ENCODE results near the gene TRIM37. TPM values are rescaled to one million over a fixed set of nuclear protein-coding genes. Genes with fewer than 3 reads are reported as not detected.

The TRIM37 gene
- total and polyA plus RNA-seq, 5 donors from 2014 or later, result 8.5 to 27.9 (median 11.4) TPM

- no peak for ATAC-seq (ENCODE audit: low read depth in 2 of 2)
- no peaks in the 10 kb centered on the region for H3K9me3 Mint-ChIP-seq
- H3K4me1 Mint-ChIP-seq, result peaks cover 11 to 29% (median 22%) of the 10 kb centered on the region in 4 donors
- Histone ChIP-seq H3K9me3 (ENCODE audit: control insufficient read depth in 2 of 2, low read length in 2 of 2) (no peaks in the 10 kb centered on the region), H3K36me3 (ENCODE audit: control insufficient read depth, insufficient read depth, low read length) (peaks cover 23% of the 10 kb centered on the region), H3K4me1 (ENCODE audit: control insufficient read depth, insufficient read depth, low read length, poor library complexity, severe bottlenecking) (peaks cover 8% of the 10 kb centered on the region), H3K27ac (ENCODE audit: insufficient read depth, low read length, poor library complexity, severe bottlenecking) (no peak overlapping the region), H3K27me3 (ENCODE audit: control insufficient read depth, insufficient read depth, low read length) (no peaks in the 10 kb centered on the region), H3K4me3 (ENCODE audit: low read depth, low read length) (no peak overlapping the region)
- DNase-seq, result no peak
- H3K27me3 Mint-ChIP-seq, result no peaks in the 10 kb centered on the region
- peaks cover 19% of the 10 kb centered on the region for H3K36me3 Mint-ChIP-seq
- no peak overlapping the region for H3K4me3 Mint-ChIP-seq
- no peak overlapping the region for H3K27ac Mint-ChIP-seq
Observed at GRCh38 chr17:58999500-58999899, 107.2 kb downstream of the TRIM37 start.

GRCh38 chr17:58998871-58999270 lies 107.8 kb downstream of the TRIM37 start:
- H3K27ac ChIP-seq (ENCODE audit: insufficient read depth, low read length, poor library complexity, severe bottlenecking), result no peak overlapping the region

GRCh38 chr17:58997756-58998553 lies 108.7 kb downstream of the TRIM37 start:
- DNase-seq (no peak), ATAC-seq (ENCODE audit: low read depth in 2 of 2) (no peak)
- Histone ChIP-seq H3K4me1 (ENCODE audit: control insufficient read depth, insufficient read depth, low read length, poor library complexity, severe bottlenecking) (peaks cover 5% of the 10 kb centered on the region), H3K4me3 (ENCODE audit: low read depth, low read length) (no peak overlapping the region), H3K27ac (ENCODE audit: insufficient read depth, low read length, poor library complexity, severe bottlenecking) (no peak overlapping the region), H3K36me3 (ENCODE audit: control insufficient read depth, insufficient read depth, low read length) (peaks cover 23% of the 10 kb centered on the region), H3K27me3 (ENCODE audit: control insufficient read depth, insufficient read depth, low read length) (no peaks in the 10 kb centered on the region), H3K9me3 (ENCODE audit: control insufficient read depth in 2 of 2, low read length in 2 of 2) (no peaks in the 10 kb centered on the region)
- H3K4me3 Mint-ChIP-seq, result no peak overlapping the region
- H3K9me3 Mint-ChIP-seq, result no peaks in the 10 kb centered on the region
- no peaks in the 10 kb centered on the region for H3K27me3 Mint-ChIP-seq
- H3K4me1 Mint-ChIP-seq, result peaks cover 6 to 19% (median 17%) of the 10 kb centered on the region in 4 donors
- peaks cover 19% of the 10 kb centered on the region for H3K36me3 Mint-ChIP-seq
- peak overlapping the region in 2 of 3 donors; percentile 11 to 62 for H3K27ac Mint-ChIP-seq

More at GRCh38 chr17:58998871-58999270, 107.8 kb downstream of the TRIM37 start:
- no peak overlapping the region for H3K4me3 ChIP-seq (ENCODE audit: low read depth, low read length)
- Mint-ChIP-seq H3K9me3 (no peaks in the 10 kb centered on the region), H3K4me1 (peaks cover 6 to 24% (median 19%) of the 10 kb centered on the region in 4 donors), H3K27ac (no peak overlapping the region), H3K27me3 (no peaks in the 10 kb centered on the region), H3K36me3 (peaks cover 19% of the 10 kb centered on the region), H3K4me3 (no peak overlapping the region)
- peaks cover 23% of the 10 kb centered on the region for H3K36me3 ChIP-seq (ENCODE audit: control insufficient read depth, insufficient read depth, low read length)
- H3K4me1 ChIP-seq (ENCODE audit: control insufficient read depth, insufficient read depth, low read length, poor library complexity, severe bottlenecking), result peaks cover 5% of the 10 kb centered on the region
- no peak for ATAC-seq (ENCODE audit: low read depth in 2 of 2)
- H3K9me3 ChIP-seq (ENCODE audit: control insufficient read depth in 2 of 2, low read length in 2 of 2), result no peaks in the 10 kb centered on the region
- H3K27me3 ChIP-seq (ENCODE audit: control insufficient read depth, insufficient read depth, low read length), result no peaks in the 10 kb centered on the region
- no peak for DNase-seq

- H3K36me3 Mint-ChIP-seq, result peaks cover 19% of the 10 kb centered on the region
- H3K9me3 Mint-ChIP-seq, result no peaks in the 10 kb centered on the region
- Histone ChIP-seq H3K4me3 (ENCODE audit: low read depth, low read length) (no peak overlapping the region), H3K4me1 (ENCODE audit: control insufficient read depth, insufficient read depth, low read length, poor library complexity, severe bottlenecking) (peaks cover 5% of the 10 kb centered on the region), H3K27me3 (ENCODE audit: control insufficient read depth, insufficient read depth, low read length) (no peaks in the 10 kb centered on the region), H3K27ac (ENCODE audit: insufficient read depth, low read length, poor library complexity, severe bottlenecking) (no peak overlapping the region), H3K36me3 (ENCODE audit: control insufficient read depth, insufficient read depth, low read length) (peaks cover 23% of the 10 kb centered on the region), H3K9me3 (ENCODE audit: control insufficient read depth in 2 of 2, low read length in 2 of 2) (no peaks in the 10 kb centered on the region)
- H3K27ac Mint-ChIP-seq, result no peak overlapping the region
- DNase-seq, result no peak
- peak overlapping the region in 1 of 4 donors; percentile 6 for H3K4me3 Mint-ChIP-seq
- no peak for ATAC-seq (ENCODE audit: low read depth in 2 of 2)
- peaks cover 6 to 16% (median 13%) of the 10 kb centered on the region in 4 donors for H3K4me1 Mint-ChIP-seq
- H3K27me3 Mint-ChIP-seq, result no peaks in the 10 kb centered on the region
Observed at GRCh38 chr17:58996968-58997367, 109.7 kb downstream of the TRIM37 start.

- Mint-ChIP-seq H3K27ac (no peak overlapping the region), H3K27me3 (no peaks in the 10 kb centered on the region), H3K4me3 (no peak overlapping the region), H3K4me1 (peaks cover 0 to 9% (median under 1%) of the 10 kb centered on the region in 4 donors), H3K9me3 (no peaks in the 10 kb centered on the region), H3K36me3 (peaks cover 15% of the 10 kb centered on the region)
- Histone ChIP-seq H3K4me3 (ENCODE audit: low read depth, low read length) (no peak overlapping the region), H3K36me3 (ENCODE audit: control insufficient read depth, insufficient read depth, low read length) (peaks cover 23% of the 10 kb centered on the region), H3K9me3 (ENCODE audit: control insufficient read depth in 2 of 2, low read length in 2 of 2) (no peaks in the 10 kb centered on the region), H3K27me3 (ENCODE audit: control insufficient read depth, insufficient read depth, low read length) (no peaks in the 10 kb centered on the region), H3K27ac (ENCODE audit: insufficient read depth, low read length, poor library complexity, severe bottlenecking) (no peak overlapping the region), H3K4me1 (ENCODE audit: control insufficient read depth, insufficient read depth, low read length, poor library complexity, severe bottlenecking) (no peaks in the 10 kb centered on the region)
- no peak for DNase-seq
- ATAC-seq (ENCODE audit: low read depth in 2 of 2), result no peak
Observed at GRCh38 chr17:58995247-58995940, 111.3 kb downstream of the TRIM37 start.

GRCh38 chr17:58993311-58993710 lies 113.4 kb downstream of the TRIM37 start:
- no peaks in the 10 kb centered on the region for H3K9me3 Mint-ChIP-seq
- peak overlapping the region in 1 of 3 donors; percentile 20 for H3K27ac Mint-ChIP-seq
- Histone ChIP-seq H3K4me1 (ENCODE audit: control insufficient read depth, insufficient read depth, low read length, poor library complexity, severe bottlenecking) (no peaks in the 10 kb centered on the region), H3K27me3 (ENCODE audit: control insufficient read depth, insufficient read depth, low read length) (no peaks in the 10 kb centered on the region), H3K36me3 (ENCODE audit: control insufficient read depth, insufficient read depth, low read length) (peaks cover 8% of the 10 kb centered on the region), H3K9me3 (ENCODE audit: control insufficient read depth in 2 of 2, low read length in 2 of 2) (no peaks in the 10 kb centered on the region), H3K4me3 (ENCODE audit: low read depth, low read length) (no peak overlapping the region), H3K27ac (ENCODE audit: insufficient read depth, low read length, poor library complexity, severe bottlenecking) (no peak overlapping the region)
- no peak overlapping the region for H3K4me3 Mint-ChIP-seq
- ATAC-seq (ENCODE audit: low read depth in 2 of 2) (no peak), DNase-seq (no peak)
- H3K4me1 Mint-ChIP-seq, result peaks cover 0 to 9% (median 0%) of the 10 kb centered on the region in 4 donors
- H3K36me3 Mint-ChIP-seq, result peaks cover 9% of the 10 kb centered on the region
- no peaks in the 10 kb centered on the region for H3K27me3 Mint-ChIP-seq

GRCh38 chr17:58991718-58992331 lies 114.9 kb downstream of the TRIM37 start:
- H3K9me3 Mint-ChIP-seq, result no peaks in the 10 kb centered on the region
- Histone ChIP-seq H3K9me3 (ENCODE audit: control insufficient read depth in 2 of 2, low read length in 2 of 2) (no peaks in the 10 kb centered on the region), H3K27me3 (ENCODE audit: control insufficient read depth, insufficient read depth, low read length) (no peaks in the 10 kb centered on the region), H3K36me3 (ENCODE audit: control insufficient read depth, insufficient read depth, low read length) (no peaks in the 10 kb centered on the region), H3K27ac (ENCODE audit: insufficient read depth, low read length, poor library complexity, severe bottlenecking) (no peak overlapping the region), H3K4me1 (ENCODE audit: control insufficient read depth, insufficient read depth, low read length, poor library complexity, severe bottlenecking) (no peaks in the 10 kb centered on the region), H3K4me3 (ENCODE audit: low read depth, low read length) (no peak overlapping the region)
- peak overlapping the region in 1 of 3 donors; percentile 3 for H3K27ac Mint-ChIP-seq
- H3K27me3 Mint-ChIP-seq, result no peaks in the 10 kb centered on the region
- H3K4me1 Mint-ChIP-seq, result peaks cover 0 to 3% (median 0%) of the 10 kb centered on the region in 4 donors
- ATAC-seq (ENCODE audit: low read depth in 2 of 2) (no peak), DNase-seq (no peak)
- no peak overlapping the region for H3K4me3 Mint-ChIP-seq
- H3K36me3 Mint-ChIP-seq, result peaks cover 7% of the 10 kb centered on the region

Measured in CD4-positive, CD25-positive, alpha-beta regulatory T cell (primary cell).